HG02840 (cell line): Measurements from ENCODE around the gene NUPR2.
"Not testable (repeated sequence)": the region's sequence is repeated elsewhere in the genome, so short reads cannot be mapped to it uniquely, and the experiment has no call there.

ENCODE experiments used
- ATAC-seq: cut with Tn5 transposase; IDR thresholded peaks from one replicate; pipeline ENCODE4 v1.9.1; 2021; ENCODE audit warnings: mild to moderate bottlenecking, moderate library complexity, moderate number of reproducible peaks; ENCODE audit not compliant: unreplicated experiment, low FRiP score

Gene NUPR2

DNA sequence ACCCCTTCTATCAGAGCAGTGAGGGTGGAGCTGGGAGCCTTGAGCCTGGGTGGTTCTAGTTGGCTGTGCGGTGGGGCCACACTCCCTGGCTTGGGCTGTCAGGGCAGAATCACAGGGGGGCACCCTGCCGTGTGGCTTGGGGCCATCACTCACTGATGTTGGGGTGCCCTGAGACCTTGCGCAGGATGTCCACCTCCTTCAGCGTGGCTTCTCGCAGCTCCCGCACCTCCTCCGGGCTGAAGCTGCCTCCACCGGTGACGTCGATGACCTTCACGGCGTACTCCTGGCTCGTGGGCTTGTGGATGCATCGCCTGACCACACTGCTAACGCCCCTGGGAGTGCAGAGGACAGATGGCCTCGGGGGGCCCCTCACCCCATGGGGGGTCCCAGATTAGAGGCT is 28.8 kb downstream of the NUPR2 start:
- no peak for ATAC-seq

- no peak for ATAC-seq
These were observed 29.5 kb downstream of the NUPR2 start for GRCh38 chr7:56086761-56087160.

DNA sequence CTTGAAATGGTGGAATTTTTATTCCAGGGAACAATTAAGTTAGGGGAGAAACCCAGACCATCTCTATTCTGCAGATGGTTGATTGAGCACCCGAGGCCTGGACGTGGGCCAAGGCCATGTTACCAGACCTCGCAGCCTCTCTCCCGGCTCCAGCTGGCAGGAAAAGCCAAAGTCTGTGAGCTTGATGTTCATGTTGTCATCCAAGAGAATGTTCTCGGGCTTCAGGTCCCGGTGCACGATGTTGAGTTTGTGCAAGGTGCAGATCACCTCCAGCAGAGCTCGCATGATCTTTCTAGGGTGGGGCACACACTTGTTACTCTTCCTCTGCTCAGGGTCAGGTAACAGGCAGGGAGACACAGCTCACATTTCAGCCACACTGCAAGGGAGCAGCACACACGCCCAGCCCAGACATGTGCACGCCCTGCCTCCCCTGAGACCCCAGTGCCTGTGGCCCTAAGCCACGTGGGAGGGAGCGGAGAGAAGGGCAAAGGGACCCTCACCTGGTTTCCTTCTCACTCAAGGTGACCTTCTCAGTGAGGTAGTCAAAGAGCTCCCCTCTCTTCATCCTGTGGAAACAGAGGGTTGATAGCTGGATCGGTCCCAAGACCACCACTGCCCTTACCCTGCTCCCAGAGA is 32.9 kb downstream of the NUPR2 start:
- ATAC-seq, result no peak

- no peak for ATAC-seq
These were observed 34.4 kb downstream of the NUPR2 start for GRCh38 chr7:56081626-56082340.

- not testable (repeated sequence) for ATAC-seq
These were observed 35.3 kb downstream of the NUPR2 start for GRCh38 chr7:56080726-56081435.

- ATAC-seq, result no peak
These were observed 36.6 kb downstream of the NUPR2 start for GRCh38 chr7:56079450-56080185.

GRCh38 chr7:56078196-56078595 is 38.0 kb downstream of the NUPR2 start:
- no peak for ATAC-seq

DNA sequence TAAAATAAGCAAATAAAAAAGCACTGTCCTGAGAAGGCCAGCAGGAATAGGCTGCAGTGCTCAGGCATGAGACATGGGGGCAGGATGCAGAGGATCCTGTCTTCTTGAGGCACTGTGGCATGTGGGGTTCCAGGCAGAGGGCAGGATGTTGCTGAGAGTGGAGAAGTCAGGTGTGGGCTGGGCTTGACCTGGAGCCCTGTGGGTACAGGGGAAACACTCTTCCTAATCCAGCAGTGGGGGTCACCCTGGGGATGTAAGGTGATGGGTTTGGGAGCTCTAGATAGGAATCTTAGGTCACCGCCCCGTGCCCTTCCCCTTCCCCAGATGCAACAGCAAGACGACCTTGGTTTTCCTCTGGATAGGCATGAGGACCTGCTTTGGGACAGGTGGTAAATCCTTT is 38.5 kb downstream of the NUPR2 start:
- no peak for ATAC-seq

DNA sequence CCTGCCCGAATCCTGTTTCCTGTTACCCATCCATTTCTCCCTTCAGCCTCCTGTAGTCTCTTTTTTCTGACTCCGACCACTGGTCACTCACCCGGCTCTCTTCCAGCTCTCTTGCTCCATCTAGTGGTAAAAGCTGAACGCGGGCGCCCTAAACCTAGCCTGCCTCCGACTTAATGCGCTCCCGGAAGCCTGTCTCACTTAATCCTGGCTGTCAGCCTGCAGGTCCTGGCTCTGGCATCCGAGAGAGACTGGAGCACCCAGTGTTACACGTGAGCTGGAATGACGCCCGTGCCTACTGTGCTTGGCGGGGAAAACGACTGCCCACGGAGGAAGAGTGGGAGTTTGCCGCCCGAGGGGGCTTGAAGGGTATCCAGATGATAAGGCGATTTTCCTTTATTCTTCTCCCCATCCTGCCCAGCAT is 41.8 kb downstream of the NUPR2 start:
- ATAC-seq, result peak; percentile 87

- not testable (repeated sequence) for ATAC-seq
These were observed 49.8 kb downstream of the NUPR2 start for GRCh38 chr7:56066376-56066775.
